Ovary (tissue), 9 donors: Measurements from ENCODE around the gene GNG11. TPM values are rescaled to one million over a fixed set of nuclear protein-coding genes. Genes with fewer than 3 reads are reported as not detected.
A peak's percentile ranks its signal among the peaks of the same experiment; 100 is the strongest.

Experiments
- DNase-seq, 5 donors: peaks; one replicate each; pipeline ENCODE4 v3.0.0-alpha.2; 2019 to 2020
- H3K27ac ChIP-seq, 2 donors: fragments of 200-600 bp; one replicate each; pipeline versions ENCODE4 v1.5.1 to v1.8.0; 2019 to 2022
- H3K27me3 ChIP-seq: fragments of 200-600 bp; one replicate; pipeline ENCODE4 v1.8.0; 2022
- H3K36me3 ChIP-seq: fragments of 200-600 bp; sonication (generic); one replicate; pipeline ENCODE4 v1.5.1; 2019
- H3K4me1 ChIP-seq: one replicate; pipeline ENCODE4 v1.8.1; 2013; ENCODE audit warnings: mild to moderate bottlenecking, moderate library complexity; ENCODE audit not compliant: insufficient read depth
- H3K4me3 ChIP-seq: fragments of 200-600 bp; sonication (generic); one replicate; pipeline ENCODE4 v1.5.1; 2017
- H3K9me3 ChIP-seq, 2 donors: fragments of 200-600 bp in 1 of 2; sonication (generic) in 1 of 2; one replicate each; pipeline versions ENCODE4 v1.5.1 to v1.8.1; 2013 to 2019; ENCODE audit warnings: mild to moderate bottlenecking in 1 of 2, moderate library complexity in 1 of 2
- EP300 ChIP-seq: sonication (generic); formaldehyde crosslinking; IDR thresholded peaks from one replicate; pipeline ENCODE4 v1.6.1; 2017; ENCODE audit warnings: antibody characterized with exemption
- POLR2A ChIP-seq: fragments of 450-650 bp; IDR thresholded peaks from one replicate; pipeline ENCODE4 v1.6.1; 2017; ENCODE audit warnings: antibody characterized with exemption, mild to moderate bottlenecking, moderate library complexity
- WGBS, 3 donors: extraction: QIAGEN DNeasy Blood & Tissue Kit in 1 of 3; methylation state at CpG; one replicate each; pipeline versions ENCODE4 v1.1.5 to v1.1.7; 2013 to 2017; 5-methylcytosine and 5-hydroxymethylcytosine counted together
- intact Hi-C, 4 donors: fragments of 100-400 bp; cut with DNase I; formaldehyde crosslinking; loops; one replicate each; pipeline versions ENCODE4 v1.11.0 to v1.15.1; 2022 to 2023
- polyA plus RNA-seq, 2 donors: library from polyadenylated mRNA; stranded (reverse); fragments of 200-250 nt in 1 of 2; fragments of 350-450 nt in 1 of 2; fragmentation: Illumina TruSeq in 1 of 2; extraction: RNeasy Lipid Tissue Mini Kit (QIAGEN cat#74804) in 1 of 2; gene quantifications; one replicate each; pipeline ENCODE4 v1.2.3, GENCODE V29; 2013 to 2014
- total RNA-seq, 7 donors: library from RNA; depleted of rRNA in 2 of 7; stranded (reverse); fragments of >200 nt in 2 of 7; fragmentation: NEBNext Ultra II Directional in 3 of 7; extraction: Animal tissue kit (Norgen Biotek cat#: 25700) in 3 of 7; gene quantifications; one replicate each; pipeline versions ENCODE4 v1.1.0 to v1.2.4, GENCODE V29; 2016 to 2023
- TF ChIP-seq, protein P1 (sequence below), 3 donors: fragments of 450-650 bp in 2 of 3; fragments of 200-600 bp in 1 of 3; IDR thresholded peaks; one replicate each; pipeline versions ENCODE4 v1.5.1 to v1.8.0; 2016 to 2022; ENCODE audit warnings: antibody characterized with exemption in 3 of 3, mild to moderate bottlenecking in 1 of 3
- donor health status: DM: no; HTN: no; CAD: no; lungs with moderate emphysema.
- donor health status: DM: no; HTN: no; CAD: no.
- donor health status: Bipolar disorder and iron deficiency.
- donor health status: DM: yes; HTN: yes; CAD: no.
- donor health status: DM: no; HTN: no; CAD: no.
- donor health status: DM: yes; HTN: yes; CAD: no.

The GNG11 gene
- total and polyA plus RNA-seq, 9 donors = 34.8 to 81.0 (median 46.4) TPM

GRCh38 chr7:93894966-93895640 lies 26.4 kb upstream of the GNG11 start:
- H3K4me3 ChIP-seq = no peak overlapping the region
- H3K9me3 ChIP-seq = no peaks in the 10 kb centered on the region
- H3K36me3 ChIP-seq = no peaks in the 10 kb centered on the region
- intact Hi-C loops = loop anchor here in 2 of 4 donors (5.0 to 10.0 kb wide), 3 partner anchors 190 to 380 kb away; no protein-coding TSS in a partner anchor
- H3K4me1 ChIP-seq = peaks cover 4% of the 10 kb centered on the region
- no peak for TF ChIP-seq EP300
- no peak for DNase-seq
- 43 to 56% (median 48%) methylated on average over 3 of the region's 3 CpGs for WGBS, 3 donors
- peak overlapping the region in 1 of 2 donors; percentile 23 for H3K27ac ChIP-seq
- H3K27me3 ChIP-seq = no peaks in the 10 kb centered on the region

GRCh38 chr7:93895859-93896600 lies 25.5 kb upstream of the GNG11 start:
- DNase-seq = no peak
- no peaks in the 10 kb centered on the region for H3K9me3 ChIP-seq
- H3K4me1 ChIP-seq = peaks cover 4% of the 10 kb centered on the region
- no peaks in the 10 kb centered on the region for H3K27me3 ChIP-seq
- TF ChIP-seq POLR2A = no peak
- TF ChIP-seq, protein P1, sequence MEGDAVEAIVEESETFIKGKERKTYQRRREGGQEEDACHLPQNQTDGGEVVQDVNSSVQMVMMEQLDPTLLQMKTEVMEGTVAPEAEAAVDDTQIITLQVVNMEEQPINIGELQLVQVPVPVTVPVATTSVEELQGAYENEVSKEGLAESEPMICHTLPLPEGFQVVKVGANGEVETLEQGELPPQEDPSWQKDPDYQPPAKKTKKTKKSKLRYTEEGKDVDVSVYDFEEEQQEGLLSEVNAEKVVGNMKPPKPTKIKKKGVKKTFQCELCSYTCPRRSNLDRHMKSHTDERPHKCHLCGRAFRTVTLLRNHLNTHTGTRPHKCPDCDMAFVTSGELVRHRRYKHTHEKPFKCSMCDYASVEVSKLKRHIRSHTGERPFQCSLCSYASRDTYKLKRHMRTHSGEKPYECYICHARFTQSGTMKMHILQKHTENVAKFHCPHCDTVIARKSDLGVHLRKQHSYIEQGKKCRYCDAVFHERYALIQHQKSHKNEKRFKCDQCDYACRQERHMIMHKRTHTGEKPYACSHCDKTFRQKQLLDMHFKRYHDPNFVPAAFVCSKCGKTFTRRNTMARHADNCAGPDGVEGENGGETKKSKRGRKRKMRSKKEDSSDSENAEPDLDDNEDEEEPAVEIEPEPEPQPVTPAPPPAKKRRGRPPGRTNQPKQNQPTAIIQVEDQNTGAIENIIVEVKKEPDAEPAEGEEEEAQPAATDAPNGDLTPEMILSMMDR (IDR thresholded peaks at IDR 0.05) = no peak
- TF ChIP-seq EP300 = no peak
- WGBS, 3 donors = 67 to 87% (median 77%) methylated on average over 4 of the region's 4 CpGs
- intact Hi-C loops = loop anchor here in 2 of 4 donors (10.0 kb wide), 2 partner anchors 189 to 379 kb away; no protein-coding TSS in a partner anchor
- H3K4me3 ChIP-seq = no peak overlapping the region
- H3K36me3 ChIP-seq = no peaks in the 10 kb centered on the region
- no peak overlapping the region for H3K27ac ChIP-seq

GRCh38 chr7:93897680-93898079 lies 23.9 kb upstream of the GNG11 start:
- Histone ChIP-seq H3K27ac (no peak overlapping the region), H3K36me3 (no peaks in the 10 kb centered on the region), H3K9me3 (no peaks in the 10 kb centered on the region), H3K4me3 (no peak overlapping the region), H3K4me1 (peaks cover 4% of the 10 kb centered on the region), H3K27me3 (no peaks in the 10 kb centered on the region)
- TF ChIP-seq, protein P1 (IDR thresholded peaks at IDR 0.05) = no peak
- no peak for TF ChIP-seq EP300
- no peak for TF ChIP-seq POLR2A
- intact Hi-C loops = loop anchor here in 2 of 4 donors (10.0 kb wide), 2 partner anchors 187 to 377 kb away; no protein-coding TSS in a partner anchor
- DNase-seq = no peak
- WGBS, 3 donors = 59 to 78% (median 69%) methylated on average over 2 of the region's 2 CpGs

GRCh38 chr7:93902777-93903423 lies 18.6 kb upstream of the GNG11 start:
- H3K36me3 ChIP-seq = no peaks in the 10 kb centered on the region
- peak in 1 of 5 donors; percentile 51 for DNase-seq

More at GRCh38 chr7:93902777-93903423, 18.6 kb upstream of the GNG11 start:
- intact Hi-C loops = loop anchor here in 1 of 4 donors (5.0 to 10.0 kb wide), 2 partner anchors 102 to 184 kb away; partner anchors contain the start of gene BET1
- no peaks in the 10 kb centered on the region for H3K27me3 ChIP-seq
- no peaks in the 10 kb centered on the region for H3K4me1 ChIP-seq
- TF ChIP-seq EP300 (no peak), POLR2A (no peak)
- TF ChIP-seq, protein P1 (IDR thresholded peaks at IDR 0.05) = peak; percentile 44 to 57 (median 53)
- 95 to 97% (median 97%) methylated on average over 1 of the region's 1 CpG for WGBS, 3 donors
- no peak overlapping the region for H3K4me3 ChIP-seq
- H3K9me3 ChIP-seq = no peaks in the 10 kb centered on the region
- H3K27ac ChIP-seq = no peak overlapping the region
